ENCODE measurements around the gene PRORP.

Gene PRORP

DNA sequence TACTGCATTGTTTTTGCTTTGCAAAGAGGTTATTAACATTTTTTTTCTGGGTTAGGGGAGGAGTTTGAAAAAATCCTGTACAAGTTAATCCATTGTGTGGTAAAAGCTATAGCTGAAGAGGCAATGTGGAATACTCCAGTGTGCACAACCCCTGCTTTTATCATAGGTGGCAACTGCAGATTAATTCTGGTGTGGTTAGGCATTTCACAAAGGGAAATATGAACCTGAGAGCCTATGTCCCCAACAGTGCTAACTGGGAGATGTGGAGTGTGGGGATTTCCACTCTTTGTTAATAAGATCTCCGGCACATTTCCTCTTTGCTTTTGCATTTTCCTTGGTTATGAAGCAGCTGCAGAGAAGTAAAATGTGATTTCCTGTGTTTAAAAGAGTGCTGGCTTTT is 33.6 kb downstream of the PRORP start:
- Histone ChIP-seq H3K27me3 (ENCODE audit: control insufficient read depth, insufficient read depth, low read length) (no peaks in the 10 kb centered on the region), H3K9me3 (ENCODE audit: control insufficient read depth, insufficient read depth, low read length) (no peaks in the 10 kb centered on the region), H3K27ac (ENCODE audit: low read length) (no peak overlapping the region), H3K36me3 (ENCODE audit: control insufficient read depth, insufficient read depth, low read length) (no peaks in the 10 kb centered on the region), H3K4me3 (ENCODE audit: low read length) (no peak overlapping the region), H3K4me1 (ENCODE audit: control insufficient read depth, insufficient read depth, low read length) (no peaks in the 10 kb centered on the region)
- WGBS (ENCODE audit: insufficient coverage, insufficient read length) = no CpG with 5 or more reads among the region's 1 CpG
- no peak for DNase-seq (ENCODE audit: low read depth, low spot score)

DNA sequence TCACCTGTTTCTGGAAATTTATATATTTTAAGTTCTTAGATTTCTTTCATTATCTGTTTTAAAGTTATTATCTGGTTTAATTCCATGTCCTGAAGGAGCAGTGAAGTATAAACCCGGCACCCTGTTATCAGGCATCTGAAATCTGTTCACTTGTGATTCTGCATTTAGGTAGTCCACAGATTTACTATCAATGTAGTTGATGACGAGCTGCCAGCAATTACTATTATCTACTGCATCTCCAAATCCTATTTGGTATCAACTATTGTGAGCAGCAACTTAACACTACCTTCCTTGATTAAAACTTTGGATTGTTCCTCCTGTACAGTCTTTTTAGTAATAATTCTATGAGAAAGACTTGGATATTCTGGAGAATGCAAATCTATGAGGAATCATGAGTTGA is 36.1 kb downstream of the PRORP start:
- Histone ChIP-seq H3K4me3 (ENCODE audit: low read length) (no peak overlapping the region), H3K27me3 (ENCODE audit: control insufficient read depth, insufficient read depth, low read length) (no peaks in the 10 kb centered on the region), H3K4me1 (ENCODE audit: control insufficient read depth, insufficient read depth, low read length) (no peaks in the 10 kb centered on the region), H3K27ac (ENCODE audit: low read length) (no peak overlapping the region), H3K36me3 (ENCODE audit: control insufficient read depth, insufficient read depth, low read length) (no peaks in the 10 kb centered on the region), H3K9me3 (ENCODE audit: control insufficient read depth, insufficient read depth, low read length) (no peaks in the 10 kb centered on the region)
- DNase-seq (ENCODE audit: low read depth, low spot score) = no peak
- no CpG with 5 or more reads among the region's 2 CpGs for WGBS (ENCODE audit: insufficient coverage, insufficient read length)

GRCh38 chr14:35158951-35159653 is 36.8 kb downstream of the PRORP start:
- Histone ChIP-seq H3K9me3 (ENCODE audit: control insufficient read depth, insufficient read depth, low read length) (no peaks in the 10 kb centered on the region), H3K27ac (ENCODE audit: low read length) (no peak overlapping the region), H3K4me3 (ENCODE audit: low read length) (no peak overlapping the region), H3K4me1 (ENCODE audit: control insufficient read depth, insufficient read depth, low read length) (no peaks in the 10 kb centered on the region), H3K36me3 (ENCODE audit: control insufficient read depth, insufficient read depth, low read length) (no peaks in the 10 kb centered on the region), H3K27me3 (ENCODE audit: control insufficient read depth, insufficient read depth, low read length) (no peaks in the 10 kb centered on the region)
- 100% methylated on average over 1 of the region's 8 CpGs for WGBS (ENCODE audit: insufficient coverage, insufficient read length)
- no peak for DNase-seq (ENCODE audit: low read depth, low spot score)

DNA sequence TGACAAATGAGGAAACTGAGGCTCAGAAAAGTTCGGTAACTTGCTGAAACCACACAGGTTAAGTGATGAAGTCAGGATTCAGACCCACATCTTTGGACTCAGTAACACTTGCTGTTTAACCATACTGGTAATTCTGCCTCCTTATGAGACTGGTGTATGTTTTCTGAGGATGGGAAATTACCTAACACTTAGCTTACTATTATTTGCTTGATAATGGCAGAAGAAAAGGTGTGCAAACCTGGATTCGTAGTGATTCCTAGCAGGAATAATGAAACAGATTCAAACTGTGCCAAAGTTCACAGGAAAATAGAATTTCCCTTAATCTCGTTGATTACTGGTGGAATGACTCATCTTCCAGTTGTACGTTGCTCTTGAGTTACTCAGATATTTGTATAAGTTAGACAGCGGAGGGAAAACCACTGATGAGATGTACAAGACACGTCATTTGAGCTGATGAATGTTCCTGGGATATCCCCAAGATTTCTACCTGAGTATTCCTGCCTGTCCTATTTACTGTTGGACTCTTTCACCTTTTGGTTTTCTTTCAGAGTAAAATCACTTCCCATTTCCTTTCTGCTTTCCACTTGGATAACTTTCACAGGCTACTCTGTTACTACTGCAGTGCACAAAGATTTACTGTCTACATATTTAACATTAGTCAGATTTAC is 37.5 kb downstream of the PRORP start:
- DNase-seq (ENCODE audit: low read depth, low spot score) = no peak
- H3K4me1 ChIP-seq (ENCODE audit: control insufficient read depth, insufficient read depth, low read length) = no peaks in the 10 kb centered on the region
- no peaks in the 10 kb centered on the region for H3K36me3 ChIP-seq (ENCODE audit: control insufficient read depth, insufficient read depth, low read length)
- H3K9me3 ChIP-seq (ENCODE audit: control insufficient read depth, insufficient read depth, low read length) = no peaks in the 10 kb centered on the region
- H3K4me3 ChIP-seq (ENCODE audit: low read length) = no peak overlapping the region
- H3K27ac ChIP-seq (ENCODE audit: low read length) = no peak overlapping the region
- no peaks in the 10 kb centered on the region for H3K27me3 ChIP-seq (ENCODE audit: control insufficient read depth, insufficient read depth, low read length)
- no CpG with 5 or more reads among the region's 6 CpGs for WGBS (ENCODE audit: insufficient coverage, insufficient read length)

- Histone ChIP-seq H3K36me3 (ENCODE audit: control insufficient read depth, insufficient read depth, low read length) (no peaks in the 10 kb centered on the region), H3K27ac (ENCODE audit: low read length) (no peak overlapping the region), H3K4me3 (ENCODE audit: low read length) (no peak overlapping the region), H3K4me1 (ENCODE audit: control insufficient read depth, insufficient read depth, low read length) (no peaks in the 10 kb centered on the region), H3K27me3 (ENCODE audit: control insufficient read depth, insufficient read depth, low read length) (no peaks in the 10 kb centered on the region), H3K9me3 (ENCODE audit: control insufficient read depth, insufficient read depth, low read length) (no peaks in the 10 kb centered on the region)
- no CpG with 5 or more reads among the region's 5 CpGs for WGBS (ENCODE audit: insufficient coverage, insufficient read length)
- no peak for DNase-seq (ENCODE audit: low read depth, low spot score)
These were observed 38.9 kb downstream of the PRORP start for GRCh38 chr14:35161231-35161630.

GRCh38 chr14:35163384-35163783 is 41.0 kb downstream of the PRORP start:
- WGBS (ENCODE audit: insufficient coverage, insufficient read length) = no CpG with 5 or more reads among the region's 1 CpG
- Histone ChIP-seq H3K36me3 (ENCODE audit: control insufficient read depth, insufficient read depth, low read length) (no peaks in the 10 kb centered on the region), H3K4me3 (ENCODE audit: low read length) (no peak overlapping the region), H3K9me3 (ENCODE audit: control insufficient read depth, insufficient read depth, low read length) (no peaks in the 10 kb centered on the region), H3K27me3 (ENCODE audit: control insufficient read depth, insufficient read depth, low read length) (no peaks in the 10 kb centered on the region), H3K27ac (ENCODE audit: low read length) (no peak overlapping the region), H3K4me1 (ENCODE audit: control insufficient read depth, insufficient read depth, low read length) (no peaks in the 10 kb centered on the region)
- no peak for DNase-seq (ENCODE audit: low read depth, low spot score)

DNA sequence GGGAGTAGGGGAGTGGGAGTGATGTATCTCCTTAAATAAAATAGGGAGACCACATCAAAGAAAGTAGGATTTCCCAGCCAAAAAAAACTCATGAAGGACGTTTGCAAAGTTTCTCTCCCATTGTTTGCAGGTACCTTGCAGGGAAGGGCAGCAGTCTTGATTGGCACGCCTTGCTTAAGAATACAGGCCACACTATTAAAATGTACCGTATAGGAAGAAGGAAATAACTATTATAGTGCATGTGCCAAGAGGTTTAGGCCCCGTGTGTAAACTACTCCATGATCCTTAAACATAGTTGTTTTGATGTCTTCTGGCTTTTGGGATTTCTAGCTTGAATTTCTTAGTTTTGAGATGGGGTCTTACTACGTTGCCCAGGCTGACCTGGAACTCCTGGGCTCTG is 42.5 kb downstream of the PRORP start:
- H3K36me3 ChIP-seq (ENCODE audit: control insufficient read depth, insufficient read depth, low read length) = no peaks in the 10 kb centered on the region
- no peaks in the 10 kb centered on the region for H3K27me3 ChIP-seq (ENCODE audit: control insufficient read depth, insufficient read depth, low read length)
- no peaks in the 10 kb centered on the region for H3K9me3 ChIP-seq (ENCODE audit: control insufficient read depth, insufficient read depth, low read length)
- DNase-seq (ENCODE audit: low read depth, low spot score) = no peak
- no peaks in the 10 kb centered on the region for H3K4me1 ChIP-seq (ENCODE audit: control insufficient read depth, insufficient read depth, low read length)
- H3K27ac ChIP-seq (ENCODE audit: low read length) = no peak overlapping the region
- no CpG with 5 or more reads among the region's 5 CpGs for WGBS (ENCODE audit: insufficient coverage, insufficient read length)
- no peak overlapping the region for H3K4me3 ChIP-seq (ENCODE audit: low read length)

GRCh38 chr14:35167496-35167895 is 45.1 kb downstream of the PRORP start:
- WGBS (ENCODE audit: insufficient coverage, insufficient read length) = no CpG with 5 or more reads among the region's 3 CpGs
- Histone ChIP-seq H3K9me3 (ENCODE audit: control insufficient read depth, insufficient read depth, low read length) (no peaks in the 10 kb centered on the region), H3K4me3 (ENCODE audit: low read length) (no peak overlapping the region), H3K27me3 (ENCODE audit: control insufficient read depth, insufficient read depth, low read length) (no peaks in the 10 kb centered on the region), H3K27ac (ENCODE audit: low read length) (no peak overlapping the region), H3K36me3 (ENCODE audit: control insufficient read depth, insufficient read depth, low read length) (no peaks in the 10 kb centered on the region), H3K4me1 (ENCODE audit: control insufficient read depth, insufficient read depth, low read length) (no peaks in the 10 kb centered on the region)
- DNase-seq (ENCODE audit: low read depth, low spot score) = no peak
